ENCODE data around the gene TBX5. TPM values are rescaled to one million over a fixed set of nuclear protein-coding genes. Genes with fewer than 3 reads are reported as not detected.

TBX5 gene
- total and polyA plus RNA-seq, 9 of the 15 experiments (the other 6 are each of a cell fraction or from before 2014, with no cell fraction given): not detected

GRCh38 chr12:114328292-114328691 lies 77.7 kb downstream of the TBX5 start:
- H3K27ac ChIP-seq (ENCODE audit: extremely low read depth, low read depth, low read length): no peak overlapping the region
- no peaks in the 10 kb centered on the region for H3K9me3 ChIP-seq (replicated peaks; ENCODE audit: control insufficient read depth, insufficient read depth, low read depth, low read length)
- ChIA-PET CTCF (ENCODE audit: low intra/inter-chr PET ratio) (no interaction called here), POLR2A (interaction anchor here (1.1 kb wide), 1 partner anchor 15 kb away, joined by 3 read pairs; no protein-coding TSS in a partner anchor)
- no peak overlapping the region for H3K9ac ChIP-seq (ENCODE audit: insufficient read depth in 1 of 2, low read depth in 2 of 2, low read length in 2 of 2)
- H3K4me2 ChIP-seq (ENCODE audit: insufficient read depth, low read length): no peak overlapping the region
- H3K4me1 ChIP-seq (replicated peaks in 1 of 2; ENCODE audit: control insufficient read depth in 2 of 2, insufficient read depth in 2 of 2, low read length in 2 of 2): no peaks in the 10 kb centered on the region
- no peaks in the 10 kb centered on the region for H3K27me3 ChIP-seq (ENCODE audit: control insufficient read depth in 2 of 2, insufficient read depth in 2 of 2, low read length in 2 of 2)
- intact Hi-C loops (cut with micrococcal nuclease) (no loop called here), in situ Hi-C loops (cut with MboI) (no loop called here)
- FAIRE-seq (no peak), DNase-seq (ENCODE audit: extremely low read depth in 1 of 4, low spot score in 3 of 4) (no peak), ATAC-seq (no peak)
- H2AFZ ChIP-seq (ENCODE audit: low read depth, low read length): no peak overlapping the region
- H3K9me1 ChIP-seq (ENCODE audit: control insufficient read depth, insufficient read depth, low read length): no peaks in the 10 kb centered on the region
- no peaks in the 10 kb centered on the region for H3K79me2 ChIP-seq (ENCODE audit: control insufficient read depth, insufficient read depth, low read length)
- no peaks in the 10 kb centered on the region for H4K20me1 ChIP-seq (replicated peaks; ENCODE audit: control insufficient read depth, insufficient read depth, low read length)
- no peaks in the 10 kb centered on the region for H3K36me3 ChIP-seq (ENCODE audit: control insufficient read depth, insufficient read depth, low read length)
- BruUV-seq (replicated peaks): no TSS peak
- WGBS (ENCODE audit: insufficient coverage, low coverage, missing lambda C conversion rate): 0% methylated on average over 2 of the region's 2 CpGs
- no peak overlapping the region for H3K4me3 ChIP-seq
- TF ChIP-seq BRF1 (IDR thresholded peaks at IDR 0.05; ENCODE audit: borderline replicate concordance, extremely low read depth, insufficient read length) (no peak), ZBTB1 (CRISPR knock-in tag; IDR thresholded peaks at IDR 0.05; ENCODE audit: borderline replicate concordance, low read depth) (no peak), DDX20 (tag; IDR thresholded peaks at IDR 0.05; ENCODE audit: low read depth) (no peak), ZNF79 (CRISPR knock-in tag; IDR thresholded peaks at IDR 0.05; ENCODE audit: low read depth) (no peak), ATF2 (CRISPR knock-in tag; IDR thresholded peaks at IDR 0.05) (no peak), ZBTB43 (CRISPR knock-in tag; IDR thresholded peaks at IDR 0.05) (no peak), RBM39 (optimal IDR thresholded peaks at IDR 0.05; ENCODE audit: low read depth, low read length) (no peak), FOXJ3 (CRISPR knock-in tag; IDR thresholded peaks at IDR 0.05) (no peak), ZFP30 (CRISPR knock-in tag; IDR thresholded peaks at IDR 0.05; ENCODE audit: borderline replicate concordance) (no peak), HDAC1 (IDR thresholded peaks at IDR 0.05) (no peak), HNRNPK (IDR thresholded peaks at IDR 0.05; ENCODE audit: low read depth, low read length, poor library complexity, severe bottlenecking) (no peak), MEF2D (tag; conservative IDR thresholded peaks at IDR 0.05; ENCODE audit: low read depth) (no peak), ZNF316 (IDR thresholded peaks at IDR 0.05) (no peak), ZMIZ1 (IDR thresholded peaks at IDR 0.05; ENCODE audit: low read depth in 2 of 2, low read length in 2 of 2) (no peak), ZNF512 (tag; IDR thresholded peaks at IDR 0.05) (no peak), PML (IDR thresholded peaks at IDR 0.05; ENCODE audit: low read length) (no peak)
